Fibroblast of skin of back (primary cell): ENCODE measurements around the gene SIVA1. TPM values are rescaled to one million over a fixed set of nuclear protein-coding genes. Genes with fewer than 3 reads are reported as not detected.

Experiments used
- DNase-seq: peaks from one replicate; pipeline ENCODE4 v3.0.0-alpha.2; 2013
- polyA plus RNA-seq, 2 experiments: library from polyadenylated mRNA; unstranded; fragments of 120-200 nt; gene quantifications; one replicate each; pipeline ENCODE4 v1.2.1, GENCODE V29; 2013; ENCODE audit not compliant: insufficient read length in 2 of 2

The SIVA1 gene
- polyA plus RNA-seq (2013, experiment 1 of 2; ENCODE audit: insufficient read length): 74.6 TPM
- polyA plus RNA-seq (2013, experiment 2 of 2; ENCODE audit: insufficient read length): 25.8 TPM

- peak; percentile 99 for DNase-seq
Observed at GRCh38 chr14:104752735-104753527, at the start of gene SIVA1. Gene SIVA1 (plus strand): TSS chr14:104753147. CDS start chr14:104753202, 55 bp downstream.

- DNase-seq: no peak
Observed at GRCh38 chr14:104703269-104703668, 49.7 kb upstream of the SIVA1 start.

GRCh38 chr14:104704252-104704651 lies 48.7 kb upstream of the SIVA1 start:
- DNase-seq: no peak

GRCh38 chr14:104705340-104706047 lies 47.5 kb upstream of the SIVA1 start:
- peak; percentile 28 for DNase-seq

- peak; percentile 26 for DNase-seq
Observed at GRCh38 chr14:104706733-104707607, 46.0 kb upstream of the SIVA1 start.

- DNase-seq: no peak
Observed at GRCh38 chr14:104707608-104708595, 45.0 kb upstream of the SIVA1 start.

GRCh38 chr14:104708606-104709268 lies 44.2 kb upstream of the SIVA1 start:
- DNase-seq: peak; percentile 64

- DNase-seq: no peak
Observed at GRCh38 chr14:104709387-104710039, 43.4 kb upstream of the SIVA1 start.

- no peak for DNase-seq
Observed at GRCh38 chr14:104710071-104710735, 42.7 kb upstream of the SIVA1 start.

GRCh38 chr14:104712881-104713734 lies 39.8 kb upstream of the SIVA1 start:
- no peak for DNase-seq

- DNase-seq: no peak
Observed at GRCh38 chr14:104714066-104714465, 38.9 kb upstream of the SIVA1 start.

- DNase-seq: no peak
Observed at GRCh38 chr14:104714681-104715080, 38.3 kb upstream of the SIVA1 start.

- DNase-seq: no peak
Observed at GRCh38 chr14:104715416-104715815, 37.5 kb upstream of the SIVA1 start.

- DNase-seq: no peak
Observed at GRCh38 chr14:104715871-104716270, 37.1 kb upstream of the SIVA1 start.

GRCh38 chr14:104717137-104717536 lies 35.8 kb upstream of the SIVA1 start:
- no peak for DNase-seq

GRCh38 chr14:104717646-104718045 lies 35.3 kb upstream of the SIVA1 start:
- DNase-seq: no peak

- DNase-seq: no peak
Observed at GRCh38 chr14:104718147-104718546, 34.8 kb upstream of the SIVA1 start.

- no peak for DNase-seq
Observed at GRCh38 chr14:104718871-104719270, 34.1 kb upstream of the SIVA1 start.

GRCh38 chr14:104719343-104719742 lies 33.6 kb upstream of the SIVA1 start:
- DNase-seq: no peak
